ENCODE measurements around the gene C14orf93. TPM values are rescaled to one million over a fixed set of nuclear protein-coding genes. Genes with fewer than 3 reads are reported as not detected.

Gene C14orf93
- total RNA-seq, 4 donors from 2014 or later, result 7.2 to 18.6 (median 10.4) TPM

DNA sequence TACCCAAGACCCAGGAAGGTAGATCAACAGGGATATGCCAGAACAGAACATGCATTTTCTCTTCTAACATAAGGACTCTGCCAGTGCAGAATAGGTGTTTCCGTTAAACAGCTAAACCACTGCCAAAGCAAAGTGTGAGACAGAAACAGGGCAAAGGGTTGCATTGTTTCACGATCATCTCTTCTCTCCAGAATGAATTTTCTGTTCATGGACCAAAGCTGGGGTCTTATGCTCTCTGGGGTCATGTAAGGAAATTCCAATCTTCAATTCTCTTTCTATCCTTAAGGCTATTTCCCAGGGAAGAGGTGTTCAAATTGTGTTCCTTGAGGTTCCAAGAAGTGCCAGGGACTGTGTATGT lies 13.8 kb upstream of the C14orf93 start:
- no peak overlapping the region for H3K4me3 ChIP-seq
- no peaks in the 10 kb centered on the region for H3K9me3 ChIP-seq
- intact Hi-C loops (cut with DNase I; ENCODE audit: low total_unique reads), result no loop called here
- no peak for DNase-seq
- H3K36me3 ChIP-seq, result no peaks in the 10 kb centered on the region
- H3K27me3 ChIP-seq, result no peaks in the 10 kb centered on the region
- no peaks in the 10 kb centered on the region for H3K4me1 ChIP-seq
- H3K27ac ChIP-seq, result no peak overlapping the region
- TF ChIP-seq POLR2A (IDR thresholded peaks at IDR 0.05), result no peak
- TF ChIP-seq, protein P1, sequence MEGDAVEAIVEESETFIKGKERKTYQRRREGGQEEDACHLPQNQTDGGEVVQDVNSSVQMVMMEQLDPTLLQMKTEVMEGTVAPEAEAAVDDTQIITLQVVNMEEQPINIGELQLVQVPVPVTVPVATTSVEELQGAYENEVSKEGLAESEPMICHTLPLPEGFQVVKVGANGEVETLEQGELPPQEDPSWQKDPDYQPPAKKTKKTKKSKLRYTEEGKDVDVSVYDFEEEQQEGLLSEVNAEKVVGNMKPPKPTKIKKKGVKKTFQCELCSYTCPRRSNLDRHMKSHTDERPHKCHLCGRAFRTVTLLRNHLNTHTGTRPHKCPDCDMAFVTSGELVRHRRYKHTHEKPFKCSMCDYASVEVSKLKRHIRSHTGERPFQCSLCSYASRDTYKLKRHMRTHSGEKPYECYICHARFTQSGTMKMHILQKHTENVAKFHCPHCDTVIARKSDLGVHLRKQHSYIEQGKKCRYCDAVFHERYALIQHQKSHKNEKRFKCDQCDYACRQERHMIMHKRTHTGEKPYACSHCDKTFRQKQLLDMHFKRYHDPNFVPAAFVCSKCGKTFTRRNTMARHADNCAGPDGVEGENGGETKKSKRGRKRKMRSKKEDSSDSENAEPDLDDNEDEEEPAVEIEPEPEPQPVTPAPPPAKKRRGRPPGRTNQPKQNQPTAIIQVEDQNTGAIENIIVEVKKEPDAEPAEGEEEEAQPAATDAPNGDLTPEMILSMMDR (IDR thresholded peaks at IDR 0.05), result no peak

DNA sequence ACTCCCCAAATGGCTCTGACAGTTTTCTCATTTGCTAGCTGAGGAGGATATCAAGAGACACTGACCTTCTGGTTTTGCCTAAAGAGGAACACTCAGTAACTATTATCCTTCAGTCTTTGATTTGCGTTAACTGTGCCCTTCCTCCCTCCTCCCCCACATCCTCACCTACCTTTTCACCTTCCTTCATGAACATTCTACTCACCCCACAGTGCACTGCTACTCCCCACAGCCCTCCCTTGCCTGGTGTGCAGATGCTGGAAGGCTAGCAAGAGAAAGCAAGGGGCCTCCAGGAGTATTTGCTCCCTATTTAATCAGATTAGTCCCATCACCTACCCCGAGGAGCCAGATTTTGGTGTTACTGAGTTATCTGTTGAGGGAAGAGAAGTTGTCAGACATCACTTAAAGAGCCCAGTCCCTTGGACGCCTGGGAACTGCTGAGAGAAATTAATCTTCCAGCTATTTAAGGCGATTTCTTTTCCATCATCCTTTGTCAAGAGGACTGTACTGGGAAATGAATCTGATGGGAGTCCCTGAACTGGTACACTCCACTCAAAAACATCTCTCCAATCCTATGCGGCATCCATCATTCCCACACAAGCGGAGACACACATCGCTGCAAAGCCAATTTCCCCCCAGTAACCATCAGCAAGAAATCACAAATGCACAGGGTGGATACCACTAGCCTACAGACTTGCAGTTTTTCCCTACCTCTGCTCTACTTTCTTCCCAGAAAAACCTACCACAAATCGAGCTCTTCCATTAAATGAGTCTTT lies 13.3 kb upstream of the C14orf93 start:
- H3K9me3 ChIP-seq, result no peaks in the 10 kb centered on the region
- H3K4me3 ChIP-seq, result no peak overlapping the region
- H3K27me3 ChIP-seq, result no peaks in the 10 kb centered on the region
- DNase-seq, result no peak
- no peaks in the 10 kb centered on the region for H3K4me1 ChIP-seq
- H3K27ac ChIP-seq, result no peak overlapping the region
- H3K36me3 ChIP-seq, result no peaks in the 10 kb centered on the region
- intact Hi-C loops (cut with DNase I; ENCODE audit: low total_unique reads), result no loop called here
- no peak for TF ChIP-seq POLR2A (IDR thresholded peaks at IDR 0.05)
- TF ChIP-seq, protein P1 (IDR thresholded peaks at IDR 0.05), result no peak

GRCh38 chr14:23021889-23022442 lies 12.0 kb upstream of the C14orf93 start:
- H3K9me3 ChIP-seq, result no peaks in the 10 kb centered on the region
- no peaks in the 10 kb centered on the region for H3K4me1 ChIP-seq
- DNase-seq, result no peak
- H3K36me3 ChIP-seq, result no peaks in the 10 kb centered on the region
- no peak overlapping the region for H3K4me3 ChIP-seq
- no peaks in the 10 kb centered on the region for H3K27me3 ChIP-seq
- TF ChIP-seq, protein P1 (IDR thresholded peaks at IDR 0.05), result no peak
- TF ChIP-seq POLR2A (IDR thresholded peaks at IDR 0.05), result no peak
- intact Hi-C loops (cut with DNase I; ENCODE audit: low total_unique reads), result no loop called here
- no peak overlapping the region for H3K27ac ChIP-seq

GRCh38 chr14:23021434-23021833 lies 11.5 kb upstream of the C14orf93 start:
- Histone ChIP-seq H3K36me3 (no peaks in the 10 kb centered on the region), H3K9me3 (no peaks in the 10 kb centered on the region), H3K27ac (no peak overlapping the region)

More at GRCh38 chr14:23021434-23021833, 11.5 kb upstream of the C14orf93 start:
- TF ChIP-seq, protein P1 (IDR thresholded peaks at IDR 0.05), result no peak
- TF ChIP-seq POLR2A (IDR thresholded peaks at IDR 0.05), result no peak
- no peak for DNase-seq
- no peak overlapping the region for H3K4me3 ChIP-seq
- intact Hi-C loops (cut with DNase I; ENCODE audit: low total_unique reads), result no loop called here
- no peaks in the 10 kb centered on the region for H3K4me1 ChIP-seq
- no peaks in the 10 kb centered on the region for H3K27me3 ChIP-seq

Data from uterus (tissue), 4 donors.